Type B pancreatic cell (in vitro differentiated cells): ENCODE results near the gene UGGT1. TPM values are rescaled to one million over a fixed set of nuclear protein-coding genes. Genes with fewer than 3 reads are reported as not detected.

Source experiments
- DNase-seq: peaks from one replicate; pipeline ENCODE4 v3.0.0; 2021; ENCODE audit warnings: mixed read lengths; ENCODE audit not compliant: unreplicated experiment; ENCODE audit errors: extremely low spot score
- H3K27ac Mint-ChIP-seq: 2 replicates; pipeline ENCODE4 v1.8.0; 2021; ENCODE audit warnings: mild to moderate bottlenecking, mixed read lengths
- H3K27me3 Mint-ChIP-seq: 2 replicates; pipeline ENCODE4 v1.8.0; 2021; ENCODE audit warnings: mixed read lengths
- H3K36me3 Mint-ChIP-seq: 2 replicates; pipeline ENCODE4 v1.8.0; 2021; ENCODE audit warnings: mixed read lengths
- H3K4me1 Mint-ChIP-seq: one replicate; pipeline ENCODE4 v1.8.0; 2021; ENCODE audit warnings: mixed read lengths; ENCODE audit not compliant: unreplicated experiment
- H3K4me3 Mint-ChIP-seq: 2 replicates; pipeline ENCODE4 v1.8.0; 2021; ENCODE audit warnings: mild to moderate bottlenecking, mixed read lengths
- H3K9me3 Mint-ChIP-seq: 2 replicates; pipeline ENCODE4 v1.8.0; 2021; ENCODE audit warnings: mixed read lengths
- CTCF ChIP-seq: fragments of 200-600 bp; sonication (generic); conservative IDR thresholded peaks from 2 replicates; pipeline ENCODE4 v1.5.0; 2021; ENCODE audit warnings: antibody characterized with exemption, mild to moderate bottlenecking
- total RNA-seq: library from RNA; stranded (reverse); gene quantifications from 2 replicates; pipeline ENCODE4 v1.2.1, GENCODE V29; 2021; ENCODE audit warnings: low replicate concordance

The UGGT1 gene
- total RNA-seq, 1 donor from 2014 or later: 51.1 TPM

- no peaks in the 10 kb centered on the region for H3K9me3 Mint-ChIP-seq
- peak overlapping the region; percentile 97 for H3K4me3 Mint-ChIP-seq
- H3K27me3 Mint-ChIP-seq: no peaks in the 10 kb centered on the region
- no peak for TF ChIP-seq CTCF
- peaks cover 3% of the 10 kb centered on the region for H3K36me3 Mint-ChIP-seq
- H3K4me1 Mint-ChIP-seq: peaks cover 17% of the 10 kb centered on the region
- H3K27ac Mint-ChIP-seq: no peak overlapping the region
- DNase-seq: no peak
These were observed 1.7 kb downstream of the UGGT1 start for GRCh38 chr2:128092656-128093055.

GRCh38 chr2:128093762-128094161, 2.8 kb downstream of the UGGT1 start:
- no peak for TF ChIP-seq CTCF
- Mint-ChIP-seq H3K4me3 (peak overlapping the region; percentile 70), H3K4me1 (peaks cover 17% of the 10 kb centered on the region), H3K36me3 (peaks cover 5% of the 10 kb centered on the region), H3K27me3 (no peaks in the 10 kb centered on the region), H3K27ac (no peak overlapping the region), H3K9me3 (no peaks in the 10 kb centered on the region)
- DNase-seq: no peak

GRCh38 chr2:128095201-128095600, 4.2 kb downstream of the UGGT1 start:
- Mint-ChIP-seq H3K4me1 (peaks cover 17% of the 10 kb centered on the region), H3K27me3 (no peaks in the 10 kb centered on the region), H3K27ac (no peak overlapping the region), H3K36me3 (peaks cover 7% of the 10 kb centered on the region), H3K4me3 (no peak overlapping the region), H3K9me3 (no peaks in the 10 kb centered on the region)
- TF ChIP-seq CTCF: no peak
- no peak for DNase-seq

GRCh38 chr2:128103407-128103806, 12.4 kb downstream of the UGGT1 start:
- H3K36me3 Mint-ChIP-seq: peaks cover 11% of the 10 kb centered on the region
- H3K27me3 Mint-ChIP-seq: no peaks in the 10 kb centered on the region
- no peak for DNase-seq
- no peak for TF ChIP-seq CTCF
- H3K27ac Mint-ChIP-seq: no peak overlapping the region
- no peaks in the 10 kb centered on the region for H3K4me1 Mint-ChIP-seq
- no peak overlapping the region for H3K4me3 Mint-ChIP-seq
- H3K9me3 Mint-ChIP-seq: no peaks in the 10 kb centered on the region

- no peaks in the 10 kb centered on the region for H3K9me3 Mint-ChIP-seq
- H3K4me3 Mint-ChIP-seq: no peak overlapping the region
- peaks cover 13% of the 10 kb centered on the region for H3K36me3 Mint-ChIP-seq
- no peak for TF ChIP-seq CTCF
- H3K27ac Mint-ChIP-seq: no peak overlapping the region
- H3K4me1 Mint-ChIP-seq: no peaks in the 10 kb centered on the region
- no peaks in the 10 kb centered on the region for H3K27me3 Mint-ChIP-seq
- DNase-seq: no peak
These were observed 14.1 kb downstream of the UGGT1 start for GRCh38 chr2:128105072-128105471.

GRCh38 chr2:128108166-128108565, 17.2 kb downstream of the UGGT1 start:
- Mint-ChIP-seq H3K4me3 (no peak overlapping the region), H3K4me1 (no peaks in the 10 kb centered on the region), H3K36me3 (peaks cover 14% of the 10 kb centered on the region), H3K9me3 (no peaks in the 10 kb centered on the region), H3K27me3 (no peaks in the 10 kb centered on the region), H3K27ac (no peak overlapping the region)
- DNase-seq: no peak
- no peak for TF ChIP-seq CTCF
